SU-DHL-6 (cell line): Measurements from ENCODE around the gene MCM5.

Experiments
- H2AFZ ChIP-seq: fragments of 200-600 bp; sonication (generic); 2 replicates; pipeline ENCODE4 v1.6.1; 2014; ENCODE audit warnings: low read depth, mild to moderate bottlenecking, moderate library complexity, mixed read lengths, antibody characterized with exemption, low read length; ENCODE audit not compliant: severe bottlenecking
- H3F3A ChIP-seq: fragments of 200-600 bp; shearing (Covaris generic); 2 replicates; pipeline ENCODE4 v1.6.0; 2016; ENCODE audit warnings: antibody characterized with exemption, mild to moderate bottlenecking; ENCODE audit not compliant: insufficient read depth
- H3K27ac ChIP-seq: fragments of 200-600 bp; sonication (generic); 2 replicates; pipeline ENCODE4 v1.5.1; 2016; ENCODE audit warnings: low read depth, mild to moderate bottlenecking, low read length, moderate library complexity, mixed read lengths
- H3K27me3 ChIP-seq: fragments of 200-600 bp; sonication (generic), shearing (Covaris generic); 2 replicates; pipeline ENCODE4 v1.6.0; 2014; ENCODE audit warnings: mild to moderate bottlenecking, low read length
- H3K36me3 ChIP-seq: fragments of 200-600 bp; sonication (generic); 2 replicates; pipeline ENCODE4 v1.6.1; 2014; ENCODE audit warnings: mild to moderate bottlenecking, low read length, mixed read lengths
- H3K4me2 ChIP-seq: fragments of 300-600, 200-600 bp; shearing (Covaris generic), sonication (generic); 2 replicates; pipeline ENCODE4 v1.6.0; 2014; ENCODE audit warnings: low read length, low read depth, mild to moderate bottlenecking; ENCODE audit not compliant: poor library complexity, severe bottlenecking
- H3K4me3 ChIP-seq: fragments of 200-600 bp; sonication (generic); 2 replicates; pipeline ENCODE4 v1.5.1; 2014; ENCODE audit warnings: antibody characterized with exemption, low read length, mild to moderate bottlenecking, mixed read lengths; ENCODE audit not compliant: insufficient read depth, poor library complexity, severe bottlenecking
- H3K79me2 ChIP-seq: fragments of 200-600 bp; sonication (generic); 2 replicates; pipeline ENCODE4 v1.6.1; 2014; ENCODE audit warnings: mild to moderate bottlenecking, low read length, moderate library complexity; ENCODE audit not compliant: insufficient read depth
- H3K9ac ChIP-seq: fragments of 200-600 bp; sonication (generic); 2 replicates; pipeline ENCODE4 v1.7.0; 2014; ENCODE audit warnings: mild to moderate bottlenecking, low read length
- H3K9me2 ChIP-seq: fragments of 200-600 bp; sonication (generic); replicated peaks from 2 replicates; pipeline ENCODE4 v1.6.1; 2014; ENCODE audit warnings: low read length; ENCODE audit not compliant: insufficient read depth
- H3K9me3 ChIP-seq: fragments of 200-600 bp; sonication (generic); 2 replicates; pipeline ENCODE4 v1.6.1; 2014; ENCODE audit warnings: low read length, mixed read lengths; ENCODE audit not compliant: insufficient read depth
- H4K20me1 ChIP-seq: fragments of 200-600 bp; sonication (generic); 2 replicates; pipeline ENCODE4 v1.6.1; 2014; ENCODE audit warnings: low read depth, mild to moderate bottlenecking, antibody characterized with exemption, low read length, moderate library complexity, mixed read lengths
- CTCF ChIP-seq: fragments of 200-600 bp; sonication (generic); IDR thresholded peaks from one replicate; pipeline ENCODE4 v1.5.1; 2017; ENCODE audit warnings: antibody characterized with exemption, mild to moderate bottlenecking, low read length, moderate library complexity; ENCODE audit not compliant: insufficient read depth, poor library complexity, severe bottlenecking
- EZH2phosphoT487 ChIP-seq: fragments of 200-600 bp; sonication (generic), shearing (Covaris generic); conservative IDR thresholded peaks from 2 replicates; pipeline ENCODE4 v1.6.1; 2018; ENCODE audit warnings: mild to moderate bottlenecking, antibody characterized with exemption, low read length, moderate library complexity, mixed read lengths

MCM5 gene

DNA sequence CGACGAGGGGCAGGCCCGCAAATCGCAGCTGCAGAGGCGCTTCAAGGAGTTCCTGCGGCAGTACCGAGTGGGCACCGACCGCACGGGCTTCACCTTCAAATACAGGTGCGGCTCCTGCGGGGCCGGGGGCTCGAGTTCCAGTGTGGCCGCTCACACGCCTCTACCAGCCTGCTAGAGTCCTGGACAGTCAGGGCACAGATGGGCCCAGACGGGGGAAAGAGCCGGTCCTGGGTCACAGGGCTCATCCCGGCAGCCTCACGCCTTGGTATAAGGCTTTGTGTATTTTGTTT is 506 bp downstream of the MCM5 start:
- H3K9ac ChIP-seq, result peak overlapping the region; percentile 89
- H3K4me3 ChIP-seq, result peak overlapping the region; percentile 78
- no peaks in the 10 kb centered on the region for H4K20me1 ChIP-seq
- H3K9me3 ChIP-seq, result no peaks in the 10 kb centered on the region
- H3K4me2 ChIP-seq, result peak overlapping the region; percentile 63
- no peak for TF ChIP-seq CTCF
- TF ChIP-seq EZH2phosphoT487, result no peak
- 0 out of 2 replicates have a peak, but pooled peaks cover 7% of the 10 kb centered on the region for H3F3A ChIP-seq
- H3K27me3 ChIP-seq, result no peaks in the 10 kb centered on the region
- no peaks in the 10 kb centered on the region for H3K9me2 ChIP-seq
- peaks cover 23% of the 10 kb centered on the region for H3K79me2 ChIP-seq
- peaks cover 10% of the 10 kb centered on the region; the same call in 1 of the 2 replicates for H3K36me3 ChIP-seq
- peak overlapping the region; percentile 14 for H2AFZ ChIP-seq
- peak overlapping the region; percentile 59 for H3K27ac ChIP-seq

DNA sequence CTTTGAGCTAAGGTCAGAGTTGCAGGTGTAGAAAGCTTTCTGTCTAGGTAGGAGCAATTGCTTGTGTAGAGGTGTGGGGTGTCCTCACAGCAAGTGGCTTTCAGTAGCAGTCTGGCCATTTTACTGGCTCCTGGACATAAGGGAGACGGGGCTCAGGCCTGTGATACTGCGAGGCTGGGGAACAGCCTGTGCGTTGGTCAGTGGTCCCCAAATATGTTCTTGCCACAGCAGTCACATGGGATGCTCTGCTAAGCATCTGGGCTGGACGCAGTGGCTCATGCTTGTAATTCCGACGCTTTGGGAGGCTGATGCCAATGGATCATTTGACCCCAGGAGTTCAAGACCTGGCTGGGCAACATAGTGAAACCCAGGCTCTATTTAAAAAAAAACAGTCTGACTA is 1.9 kb downstream of the MCM5 start:
- H3K36me3 ChIP-seq, result peaks cover 10% of the 10 kb centered on the region; the same call in 1 of the 2 replicates
- H2AFZ ChIP-seq, result no peak overlapping the region
- no peaks in the 10 kb centered on the region for H3K9me2 ChIP-seq
- no peaks in the 10 kb centered on the region for H4K20me1 ChIP-seq
- H3K4me2 ChIP-seq, result peak overlapping the region; percentile 63
- peaks cover 23% of the 10 kb centered on the region for H3K79me2 ChIP-seq
- H3K9ac ChIP-seq, result peak overlapping the region; percentile 89
- H3F3A ChIP-seq, result 0 out of 2 replicates have a peak, but pooled peaks cover 7% of the 10 kb centered on the region
- H3K4me3 ChIP-seq, result no peak overlapping the region
- TF ChIP-seq EZH2phosphoT487 (no peak), CTCF (no peak)
- peak overlapping the region; percentile 24; the same call in 1 of the 2 replicates for H3K27ac ChIP-seq
- no peaks in the 10 kb centered on the region for H3K27me3 ChIP-seq
- no peaks in the 10 kb centered on the region for H3K9me3 ChIP-seq

DNA sequence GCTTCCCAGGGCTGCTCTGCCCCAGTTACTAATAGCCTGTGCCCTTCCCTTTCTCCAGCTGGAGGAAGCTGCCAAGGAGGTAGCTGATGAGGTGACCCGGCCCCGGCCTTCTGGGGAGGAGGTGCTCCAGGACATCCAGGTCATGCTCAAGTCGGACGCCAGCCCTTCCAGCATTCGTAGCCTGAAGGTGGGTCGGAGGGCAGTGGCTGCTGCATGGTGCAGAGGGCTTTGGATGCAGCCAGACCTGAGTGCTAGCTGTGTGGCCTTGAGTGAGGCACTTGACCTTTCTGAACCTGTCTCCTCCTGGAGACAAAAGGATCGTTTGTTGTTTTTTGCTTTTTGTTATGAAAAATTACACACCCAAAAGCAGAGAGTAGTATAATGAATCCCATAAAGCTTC is 3.4 kb downstream of the MCM5 start:
- Histone ChIP-seq H3K79me2 (peaks cover 23% of the 10 kb centered on the region), H3K9ac (no peak overlapping the region), H3F3A (no peaks in the 10 kb centered on the region), H4K20me1 (no peaks in the 10 kb centered on the region), H3K27me3 (no peaks in the 10 kb centered on the region), H3K9me3 (no peaks in the 10 kb centered on the region), H3K27ac (no peak overlapping the region), H2AFZ (no peak overlapping the region), H3K4me2 (no peak overlapping the region), H3K4me3 (no peak overlapping the region), H3K36me3 (peaks cover 14% of the 10 kb centered on the region; the same call in 1 of the 2 replicates), H3K9me2 (no peaks in the 10 kb centered on the region)
- TF ChIP-seq CTCF, result no peak
- TF ChIP-seq EZH2phosphoT487, result no peak

DNA sequence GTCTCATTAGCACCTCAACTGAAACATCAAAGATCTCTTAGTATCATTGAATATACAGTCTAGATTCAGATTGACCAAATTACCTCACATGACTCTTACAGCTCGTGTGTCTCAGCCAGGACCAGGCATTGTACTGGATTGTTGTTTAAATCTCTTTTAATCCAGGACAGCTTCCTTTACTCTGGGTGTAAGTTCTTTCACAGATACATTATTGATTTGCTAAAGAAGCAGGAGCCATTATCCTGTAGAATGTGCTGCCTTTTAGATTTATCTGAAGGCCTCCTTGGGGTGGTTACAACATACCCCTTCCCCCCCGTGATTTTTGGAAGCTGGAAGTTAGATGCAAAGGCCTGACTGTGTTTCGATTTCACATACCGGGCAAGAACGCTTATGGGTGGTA is 4.2 kb downstream of the MCM5 start:
- Histone ChIP-seq H2AFZ (no peak overlapping the region), H3K9me3 (no peaks in the 10 kb centered on the region), H3K4me2 (no peak overlapping the region), H3K9me2 (no peaks in the 10 kb centered on the region), H3K27ac (no peak overlapping the region), H3K27me3 (no peaks in the 10 kb centered on the region), H3K4me3 (no peak overlapping the region), H3K9ac (no peak overlapping the region), H4K20me1 (no peaks in the 10 kb centered on the region), H3F3A (no peaks in the 10 kb centered on the region), H3K79me2 (peaks cover 23% of the 10 kb centered on the region), H3K36me3 (peaks cover 14% of the 10 kb centered on the region; the same call in 1 of the 2 replicates)
- TF ChIP-seq EZH2phosphoT487, result no peak
- no peak for TF ChIP-seq CTCF
